PC-3 (cell line): ENCODE measurements around the gene TBX15. TPM values are rescaled to one million over a fixed set of nuclear protein-coding genes. Genes with fewer than 3 reads are reported as not detected.

ENCODE experiments used
- ATAC-seq: fragments of 200-7000 bp; cut with Tn5 transposase; 2 replicates; pipeline ENCODE4 v1.9.1; 2020; ENCODE audit warnings: mild to moderate bottlenecking, moderate library complexity
- BruUV-seq: library from RNA; stranded (reverse); fragments of 400-500 nt; replicated peaks from 2 replicates; lab custom pipeline; 2021; lab: Mats Ljungman, UMichigan
- CTCF ChIA-PET: fragments of 300-600 bp; sonication (Branson Sonifier 250); formaldehyde crosslinking; loops from one replicate; lab custom pipeline; 2022; ENCODE audit warnings: antibody characterized with exemption; lab: Charles Lee
- POLR2A ChIA-PET: fragments of 300-600 bp; sonication (Branson Sonifier 250); formaldehyde crosslinking; loops from one replicate; lab custom pipeline; 2022; ENCODE audit warnings: antibody characterized with exemption; ENCODE audit not compliant: unreplicated experiment; lab: Charles Lee
- DNase-seq: peaks from one replicate; pipeline ENCODE4 v3.0.0-alpha.2; 2015
- H2AFZ ChIP-seq: fragments of 300-600 bp; sonication (generic); 2 replicates; pipeline ENCODE4 v1.6.0; 2016; ENCODE audit warnings: antibody characterized with exemption, low read length
- H3F3A ChIP-seq: fragments of 300-600 bp; sonication (generic); one replicate; pipeline ENCODE4 v1.6.0; 2017; ENCODE audit warnings: antibody characterized with exemption, low read length, control low read depth, mild to moderate bottlenecking; ENCODE audit not compliant: unreplicated experiment
- H3K27ac ChIP-seq: fragments of 300-600 bp; sonication (generic); 2 replicates; pipeline ENCODE4 v1.5.1; 2016; ENCODE audit warnings: mild to moderate bottlenecking, low read length
- H3K27me3 ChIP-seq: fragments of 300-600 bp; sonication (generic); 2 replicates; pipeline ENCODE4 v1.6.1; 2016; ENCODE audit warnings: low read length, mixed read lengths
- H3K36me3 ChIP-seq: fragments of 300-600 bp; sonication (generic); 2 replicates; pipeline ENCODE4 v1.6.1; 2016; ENCODE audit warnings: low read depth, mixed run types, low read length, mixed read lengths
- H3K4me1 ChIP-seq: fragments of 300-600 bp; sonication (generic); 2 replicates; pipeline ENCODE4 v1.5.1; 2016; ENCODE audit warnings: low read length; ENCODE audit not compliant: insufficient read depth
- H3K4me2 ChIP-seq: fragments of 300-600 bp; sonication (generic); 2 replicates; pipeline ENCODE4 v1.6.0; 2016; ENCODE audit warnings: low read length
- H3K4me3 ChIP-seq: fragments of 300-600 bp; sonication (generic); 2 replicates; pipeline ENCODE4 v1.5.1; 2016; ENCODE audit warnings: mild to moderate bottlenecking, low read length, mixed read lengths
- H3K79me2 ChIP-seq: fragments of 300-600 bp; sonication (generic); 2 replicates; pipeline ENCODE4 v1.6.1; 2017; ENCODE audit warnings: low read length, mixed read lengths
- H3K9ac ChIP-seq: fragments of 300-600 bp; sonication (generic); 2 replicates; pipeline ENCODE4 v1.6.0; 2016; ENCODE audit warnings: mild to moderate bottlenecking, low read length
- H3K9me2 ChIP-seq: fragments of 300-600 bp; sonication (generic); replicated peaks from 2 replicates; pipeline ENCODE4 v1.6.1; 2016; ENCODE audit warnings: mixed run types, low read length, mixed read lengths
- H3K9me3 ChIP-seq: fragments of 300-600 bp; sonication (generic); 2 replicates; pipeline ENCODE4 v1.6.1; 2016; ENCODE audit warnings: low read length, mixed read lengths
- H4K20me1 ChIP-seq: fragments of 300-600 bp; sonication (generic); 2 replicates; pipeline ENCODE4 v1.6.1; 2016; ENCODE audit warnings: low read length, mixed read lengths
- EZH2 ChIP-seq: fragments of 300-600 bp; sonication (generic); IDR thresholded peaks from one replicate; pipeline ENCODE4 v1.6.1; 2017; ENCODE audit warnings: antibody characterized with exemption, mild to moderate bottlenecking, low read length; ENCODE audit not compliant: unreplicated experiment
- EZH2phosphoT487 ChIP-seq: fragments of 300-600 bp; sonication (generic); IDR thresholded peaks from 2 replicates; pipeline ENCODE4 v1.6.1; 2018; ENCODE audit warnings: mild to moderate bottlenecking, antibody characterized with exemption, low read length, borderline replicate concordance
- intact Hi-C: fragments of 100-400 bp; cut with micrococcal nuclease; formaldehyde crosslinking; loops from 2 replicates; pipeline ENCODE4 v1.9.0; 2023
- total RNA-seq: library from RNA; depleted of rRNA; stranded (reverse); fragments of >200 nt; gene quantifications from 2 replicates; pipeline ENCODE4 v1.2.3, GENCODE V29; 2014
- TF ChIP-seq, protein P1 (sequence below): fragments of 300-600 bp; sonication (generic); conservative IDR thresholded peaks from 2 replicates; pipeline ENCODE4 v1.5.1; 2017; ENCODE audit warnings: antibody characterized with exemption, low read depth, mild to moderate bottlenecking, low read length

TBX15 gene
- total RNA-seq, 1 experiment from 2014 or later = 0.58 TPM

DNA sequence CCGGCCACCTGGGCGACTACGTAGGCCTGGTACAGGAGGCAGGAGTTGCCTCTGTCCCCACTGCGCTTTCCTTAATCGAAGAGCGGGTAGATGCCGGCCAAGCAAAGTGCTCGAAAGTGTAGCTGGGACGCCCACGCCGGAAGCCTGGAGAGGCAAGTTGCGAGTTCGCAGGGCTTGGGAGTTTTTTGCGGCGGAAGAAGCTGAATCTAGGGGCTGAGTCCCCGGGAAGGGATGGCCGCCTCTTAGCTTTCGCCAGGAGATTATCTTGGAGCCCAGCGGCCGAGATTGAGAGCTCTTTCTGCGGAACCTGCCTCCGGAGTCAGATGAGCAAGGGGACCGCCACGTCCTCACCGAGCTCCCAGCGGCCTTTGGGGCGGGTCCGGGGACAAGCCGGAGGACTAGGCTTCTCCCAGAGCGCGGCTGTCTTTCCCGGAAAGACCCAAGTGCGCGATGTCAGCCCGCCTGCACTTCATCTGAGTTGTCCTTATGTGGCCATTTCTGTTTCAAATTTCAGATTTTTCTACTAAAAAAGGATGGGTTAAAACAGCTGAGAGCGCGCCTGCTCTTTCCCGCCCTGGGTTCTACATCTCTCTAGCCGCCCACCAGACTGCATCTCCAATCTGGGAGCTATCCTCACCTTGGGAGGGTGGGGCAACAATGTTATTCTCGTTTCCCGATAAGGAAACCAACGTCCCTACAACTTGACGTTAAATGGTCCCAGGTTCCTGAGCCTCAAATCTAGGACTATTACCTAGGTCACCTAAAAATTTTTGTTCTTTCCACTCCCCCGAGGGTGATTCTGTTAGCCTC, 12.4 kb upstream of the TBX15 start:
- Histone ChIP-seq H4K20me1 (no peaks in the 10 kb centered on the region), H3K4me3 (no peak overlapping the region), H3K4me2 (no peak overlapping the region), H3K27ac (no peak overlapping the region), H3K9me2 (no peaks in the 10 kb centered on the region), H3F3A (no peaks in the 10 kb centered on the region), H3K79me2 (no peaks in the 10 kb centered on the region), H3K36me3 (no peaks in the 10 kb centered on the region), H3K9ac (no peak overlapping the region), H2AFZ (no peak overlapping the region), H3K27me3 (no peaks in the 10 kb centered on the region), H3K9me3 (no peaks in the 10 kb centered on the region), H3K4me1 (peaks cover 13% of the 10 kb centered on the region)
- ATAC-seq (no peak), DNase-seq (no peak)
- intact Hi-C loops = no loop called here
- TF ChIP-seq, protein P1, sequence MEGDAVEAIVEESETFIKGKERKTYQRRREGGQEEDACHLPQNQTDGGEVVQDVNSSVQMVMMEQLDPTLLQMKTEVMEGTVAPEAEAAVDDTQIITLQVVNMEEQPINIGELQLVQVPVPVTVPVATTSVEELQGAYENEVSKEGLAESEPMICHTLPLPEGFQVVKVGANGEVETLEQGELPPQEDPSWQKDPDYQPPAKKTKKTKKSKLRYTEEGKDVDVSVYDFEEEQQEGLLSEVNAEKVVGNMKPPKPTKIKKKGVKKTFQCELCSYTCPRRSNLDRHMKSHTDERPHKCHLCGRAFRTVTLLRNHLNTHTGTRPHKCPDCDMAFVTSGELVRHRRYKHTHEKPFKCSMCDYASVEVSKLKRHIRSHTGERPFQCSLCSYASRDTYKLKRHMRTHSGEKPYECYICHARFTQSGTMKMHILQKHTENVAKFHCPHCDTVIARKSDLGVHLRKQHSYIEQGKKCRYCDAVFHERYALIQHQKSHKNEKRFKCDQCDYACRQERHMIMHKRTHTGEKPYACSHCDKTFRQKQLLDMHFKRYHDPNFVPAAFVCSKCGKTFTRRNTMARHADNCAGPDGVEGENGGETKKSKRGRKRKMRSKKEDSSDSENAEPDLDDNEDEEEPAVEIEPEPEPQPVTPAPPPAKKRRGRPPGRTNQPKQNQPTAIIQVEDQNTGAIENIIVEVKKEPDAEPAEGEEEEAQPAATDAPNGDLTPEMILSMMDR = no peak
- no peak for TF ChIP-seq EZH2
- no TSS peak for BruUV-seq
- ChIA-PET CTCF (no interaction called here), POLR2A (no interaction called here)

DNA sequence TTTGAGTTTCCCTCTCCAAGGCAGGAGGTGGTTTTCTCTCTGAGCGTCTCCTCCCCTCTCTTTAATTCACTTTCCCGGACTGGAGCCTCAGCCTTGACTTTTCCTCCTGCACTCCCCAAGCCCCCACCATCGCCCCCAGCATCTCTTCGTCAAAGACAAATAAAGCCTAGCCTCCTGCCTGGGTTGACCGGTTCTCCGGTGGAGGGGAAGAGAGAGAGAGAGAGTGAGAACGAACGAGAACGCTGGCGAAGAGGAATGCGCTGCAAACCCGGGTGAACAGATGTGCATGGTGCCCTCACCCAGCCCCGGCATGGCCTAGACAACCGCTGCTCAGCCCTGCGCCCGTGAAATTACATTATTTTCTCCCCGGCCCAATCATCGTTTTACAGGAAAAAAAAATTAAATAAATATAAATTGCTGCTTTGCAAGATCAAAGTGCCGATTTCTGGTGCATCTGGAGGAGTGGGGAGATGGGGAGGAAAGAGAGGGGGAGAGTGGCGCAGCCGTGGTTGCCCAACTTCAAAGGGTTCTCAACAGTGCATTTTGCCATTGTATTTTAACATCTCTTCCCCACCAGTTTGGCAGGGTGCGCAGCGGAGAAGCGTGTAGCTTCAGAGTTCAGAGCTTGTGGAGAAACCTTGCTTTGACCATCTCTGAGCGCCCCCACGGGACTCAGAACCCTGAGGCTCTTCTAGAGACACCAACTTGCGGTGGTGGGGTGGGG, 11.4 kb upstream of the TBX15 start:
- ATAC-seq (no peak), DNase-seq (no peak)
- Histone ChIP-seq H3K79me2 (no peaks in the 10 kb centered on the region), H3K9me2 (no peaks in the 10 kb centered on the region), H3K4me2 (no peak overlapping the region), H3K27ac (no peak overlapping the region), H3K9me3 (no peaks in the 10 kb centered on the region), H2AFZ (no peak overlapping the region), H3K27me3 (no peaks in the 10 kb centered on the region), H3F3A (no peaks in the 10 kb centered on the region), H3K36me3 (no peaks in the 10 kb centered on the region), H3K4me3 (no peak overlapping the region), H4K20me1 (no peaks in the 10 kb centered on the region), H3K9ac (no peak overlapping the region), H3K4me1 (peaks cover 17% of the 10 kb centered on the region)
- ChIA-PET POLR2A (no interaction called here), CTCF (no interaction called here)
- intact Hi-C loops = no loop called here
- no TSS peak for BruUV-seq
- TF ChIP-seq EZH2 = no peak
- TF ChIP-seq, protein P1 = no peak
- TF ChIP-seq EZH2phosphoT487 = no peak

- no peak for TF ChIP-seq EZH2
- TF ChIP-seq, protein P1 = no peak
- TF ChIP-seq EZH2phosphoT487 = no peak
- no peaks in the 10 kb centered on the region for H3K9me2 ChIP-seq
- DNase-seq (no peak), ATAC-seq (no peak)
- no peak overlapping the region for H3K27ac ChIP-seq
- H3F3A ChIP-seq = no peaks in the 10 kb centered on the region
- H3K9ac ChIP-seq = no peak overlapping the region
- no peak overlapping the region for H3K4me3 ChIP-seq
- no peak overlapping the region for H2AFZ ChIP-seq
- no peaks in the 10 kb centered on the region for H3K79me2 ChIP-seq
- peaks cover 17% of the 10 kb centered on the region for H3K4me1 ChIP-seq
- POLR2A ChIA-PET = no interaction called here
- CTCF ChIA-PET = no interaction called here
- intact Hi-C loops = no loop called here
- H3K4me2 ChIP-seq = no peak overlapping the region
- H4K20me1 ChIP-seq = no peaks in the 10 kb centered on the region
- no peaks in the 10 kb centered on the region for H3K9me3 ChIP-seq
- no peaks in the 10 kb centered on the region for H3K27me3 ChIP-seq
- no TSS peak for BruUV-seq
- H3K36me3 ChIP-seq = no peaks in the 10 kb centered on the region
These were observed 10.0 kb upstream of the TBX15 start for GRCh38 chr1:118998171-118998570.
